HL-60/S4 treated with phorbol 12-myristate 13-acetate at 8.2 ng/mL for 4 days and 3 days (cell line): ENCODE results near the gene BBS9.

Experiments
- in situ Hi-C: fragments of 300-500 bp; cut with MboI; formaldehyde crosslinking; loops from 2 replicates; pipeline ENCODE4 v1.15.0; 2022; ENCODE audit warnings: low sequenced_read_pairs

The BBS9 gene

GRCh38 chr7:33118383-33118782 lies 11.0 kb upstream of the BBS9 start:
- in situ Hi-C loops: no loop called here

GRCh38 chr7:33127085-33127484 lies 2.3 kb upstream of the BBS9 start:
- in situ Hi-C loops: no loop called here

- in situ Hi-C loops: no loop called here
Observed at GRCh38 chr7:33128631-33128989, 754 bp upstream of the BBS9 start.

GRCh38 chr7:33129806-33130153 lies 416 bp downstream of the BBS9 start:
- in situ Hi-C loops: no loop called here

GRCh38 chr7:33130184-33130583 lies 820 bp downstream of the BBS9 start:
- in situ Hi-C loops: no loop called here

GRCh38 chr7:33137103-33137502 lies 7.7 kb downstream of the BBS9 start:
- in situ Hi-C loops: no loop called here

- in situ Hi-C loops: no loop called here
Observed at GRCh38 chr7:33142585-33142984, 13.2 kb downstream of the BBS9 start.

GRCh38 chr7:33143996-33144718 lies 14.8 kb downstream of the BBS9 start:
- in situ Hi-C loops: no loop called here

GRCh38 chr7:33145156-33145555 lies 15.8 kb downstream of the BBS9 start:
- in situ Hi-C loops: no loop called here

GRCh38 chr7:33152087-33152486 lies 22.7 kb downstream of the BBS9 start:
- in situ Hi-C loops: no loop called here

- in situ Hi-C loops: no loop called here
Observed at GRCh38 chr7:33155811-33156210, 26.4 kb downstream of the BBS9 start.

GRCh38 chr7:33156441-33156840 lies 27.1 kb downstream of the BBS9 start:
- in situ Hi-C loops: no loop called here

GRCh38 chr7:33157311-33157710 lies 27.9 kb downstream of the BBS9 start:
- in situ Hi-C loops: no loop called here

- in situ Hi-C loops: no loop called here
Observed at GRCh38 chr7:33157781-33158180, 28.4 kb downstream of the BBS9 start.

- in situ Hi-C loops: no loop called here
Observed at GRCh38 chr7:33177876-33178275, 48.5 kb downstream of the BBS9 start.

GRCh38 chr7:33179519-33179918 lies 50.2 kb downstream of the BBS9 start:
- in situ Hi-C loops: no loop called here

- in situ Hi-C loops: no loop called here
Observed at GRCh38 chr7:33183504-33183903, 54.1 kb downstream of the BBS9 start.

GRCh38 chr7:33184828-33185227 lies 55.5 kb downstream of the BBS9 start:
- in situ Hi-C loops: no loop called here

GRCh38 chr7:33185786-33186185 lies 56.4 kb downstream of the BBS9 start:
- in situ Hi-C loops: no loop called here

GRCh38 chr7:33186192-33186591 lies 56.8 kb downstream of the BBS9 start:
- in situ Hi-C loops: no loop called here

- in situ Hi-C loops: no loop called here
Observed at GRCh38 chr7:33190688-33191304, 61.4 kb downstream of the BBS9 start.

GRCh38 chr7:33191340-33191739 lies 62.0 kb downstream of the BBS9 start:
- in situ Hi-C loops: no loop called here

GRCh38 chr7:33192695-33193291 lies 63.4 kb downstream of the BBS9 start:
- in situ Hi-C loops: no loop called here
